GM12878 (cell line): Measurements from ENCODE around the gene MFSD6. TPM values are rescaled to one million over a fixed set of nuclear protein-coding genes. Genes with fewer than 3 reads are reported as not detected.

Experiments
- ATAC-seq: fragments of 200-7000 bp; cut with Tn5 transposase; 3 replicates; pipeline ENCODE4 v1.9.1; 2020; ENCODE audit warnings: mild to moderate bottlenecking, moderate library complexity
- BruUV-seq: library from RNA; stranded (reverse); fragments of 400-500 nt; replicated peaks from 2 replicates; lab custom pipeline; 2021; lab: Mats Ljungman, UMichigan
- CTCF ChIA-PET: fragments of 300-600 bp; sonication (Branson Sonifier 250); formaldehyde crosslinking; extraction: SDS; loops from one replicate; lab custom pipeline; 2021; ENCODE audit warnings: inconsistent platforms; lab: Yijun Ruan, JAX
- POLR2A ChIA-PET: fragments of 350-600 bp; formaldehyde crosslinking; extraction: SDS; loops from one replicate; lab custom pipeline; 2021; ENCODE audit warnings: inconsistent platforms; lab: Charles Lee
- RAD21 ChIA-PET: fragments of 300-600 bp; sonication (Branson Sonifier 250); formaldehyde crosslinking; loops from one replicate; lab custom pipeline; 2023; ENCODE audit warnings: antibody characterized with exemption; ENCODE audit not compliant: unreplicated experiment; lab: Charles Lee
- SMC1A ChIA-PET: fragments of 300-600 bp; sonication (Branson Sonifier 250); formaldehyde crosslinking; loops from one replicate; lab custom pipeline; 2023; ENCODE audit not compliant: unreplicated experiment, uncharacterized antibody; lab: Charles Lee
- DNase-seq: peaks from one replicate; pipeline ENCODE4 v3.0.0-alpha.2; 2011; ENCODE audit warnings: low read depth, low spot score
- FAIRE-seq: peaks from 3 replicates; lab custom pipeline; 2011; peaks lifted over from hg19 to GRCh38; lab: Jason Lieb, UNC
- H2AFZ ChIP-seq: 2 replicates; pipeline ENCODE4 v1.6.0; 2011; ENCODE audit warnings: low read depth, low read length, control low read depth; ENCODE audit not compliant: control insufficient read depth
- H3K27ac ChIP-seq: 2 replicates; pipeline ENCODE4 v1.5.1; 2011; ENCODE audit warnings: control low read depth; ENCODE audit not compliant: control insufficient read depth, insufficient read depth
- H3K27me3 ChIP-seq, 2 experiments: replicated peaks in 1 of 2; 2 replicates each; pipeline versions ENCODE4 v1.6.0 to v1.6.1; 2011; ENCODE audit warnings: low read length in 1 of 2; ENCODE audit not compliant: control insufficient read depth in 2 of 2, insufficient read depth in 2 of 2
- H3K36me3 ChIP-seq, 2 experiments: 2 replicates each; pipeline ENCODE4 v1.5.1; 2011; ENCODE audit warnings: low read length in 1 of 2; ENCODE audit not compliant: control insufficient read depth in 2 of 2, insufficient read depth in 2 of 2
- H3K4me1 ChIP-seq: 2 replicates; pipeline ENCODE4 v1.6.1; 2011; ENCODE audit warnings: mild to moderate bottlenecking, low read length, moderate library complexity, mixed read lengths; ENCODE audit not compliant: control insufficient read depth, insufficient read depth
- H3K4me2 ChIP-seq: 2 replicates; pipeline ENCODE4 v1.6.0; 2011; ENCODE audit warnings: control low read depth; ENCODE audit not compliant: control insufficient read depth, insufficient read depth
- H3K4me3 ChIP-seq: fragments of 200-600 bp; sonication (generic); 2 replicates; pipeline ENCODE4 v1.5.1; 2016
- H3K79me2 ChIP-seq: 2 replicates; pipeline ENCODE4 v1.6.0; 2011; ENCODE audit warnings: low read length; ENCODE audit not compliant: control insufficient read depth, insufficient read depth
- H3K9ac ChIP-seq: 2 replicates; pipeline ENCODE4 v1.8.0; 2011; ENCODE audit warnings: low read length, control low read depth, mixed read lengths; ENCODE audit not compliant: control insufficient read depth, insufficient read depth
- H3K9me3 ChIP-seq: replicated peaks from 3 replicates; pipeline ENCODE4 v1.5.1; 2011; ENCODE audit warnings: mild to moderate bottlenecking, low read length; ENCODE audit not compliant: control insufficient read depth, insufficient read depth
- H4K20me1 ChIP-seq: 2 replicates; pipeline ENCODE4 v1.6.0; 2011; ENCODE audit not compliant: control insufficient read depth, insufficient read depth
- ATF2 ChIP-seq: IDR thresholded peaks from 2 replicates; pipeline ENCODE4 v1.6.1; 2012; ENCODE audit warnings: low read length, inconsistent platforms
- CREB1 ChIP-seq: IDR thresholded peaks from 2 replicates; pipeline ENCODE4 v1.6.1; 2012; ENCODE audit warnings: low read depth, mild to moderate bottlenecking, inconsistent platforms
- CREM ChIP-seq: IDR thresholded peaks from 2 replicates; pipeline ENCODE4 v1.6.1; 2014; ENCODE audit warnings: antibody characterized with exemption, low read depth
- E2F4 ChIP-seq: IDR thresholded peaks from 2 replicates; pipeline ENCODE4 v1.6.1; 2012; ENCODE audit warnings: low read depth, low read length, improper control_type of control experiment
- EZH2 ChIP-seq: IDR thresholded peaks from 2 replicates; pipeline ENCODE4 v1.6.1; 2012; ENCODE audit warnings: low read depth, mild to moderate bottlenecking, control low read depth, inconsistent platforms, low read length, borderline replicate concordance; ENCODE audit not compliant: control insufficient read depth
- GABPA ChIP-seq: IDR thresholded peaks from 2 replicates; pipeline ENCODE4 v1.6.1; 2014; ENCODE audit warnings: antibody characterized with exemption, low read depth, mild to moderate bottlenecking, inconsistent platforms
- MEF2A ChIP-seq: IDR thresholded peaks from 2 replicates; pipeline ENCODE4 v1.6.1; 2011; ENCODE audit warnings: low read depth, mild to moderate bottlenecking, low read length, moderate library complexity; ENCODE audit not compliant: insufficient read depth
- MTA3 ChIP-seq: IDR thresholded peaks from 2 replicates; pipeline ENCODE4 v1.6.1; 2012; ENCODE audit warnings: low read length, inconsistent platforms, borderline replicate concordance
- MXI1 ChIP-seq: fragments of 150-350 bp; IDR thresholded peaks from 2 replicates; pipeline ENCODE4 v1.6.1; 2011; ENCODE audit warnings: low read depth, mild to moderate bottlenecking, inconsistent platforms, low read length, improper control_type of control experiment
- MYC ChIP-seq: IDR thresholded peaks from 2 replicates; pipeline ENCODE4 v1.6.1; 2011; ENCODE audit warnings: mild to moderate bottlenecking, low read length, moderate library complexity, inconsistent platforms; ENCODE audit not compliant: insufficient read depth, insufficient replicate concordance, insufficient read length, severe bottlenecking
- NFXL1 ChIP-seq: fragments of 450-650 bp; IDR thresholded peaks from 2 replicates; pipeline ENCODE4 v1.6.1; 2017; ENCODE audit warnings: antibody characterized with exemption, mild to moderate bottlenecking, borderline replicate concordance
- POU2F2 ChIP-seq: IDR thresholded peaks from 3 replicates; pipeline ENCODE4 v1.6.1; 2011; ENCODE audit warnings: low read depth, mild to moderate bottlenecking, low read length, borderline replicate concordance
- RFX5 ChIP-seq: IDR thresholded peaks from 2 replicates; pipeline ENCODE4 v1.6.1; 2011; ENCODE audit warnings: low read depth, low read length, improper control_type of control experiment
- RUNX3 ChIP-seq: IDR thresholded peaks from 2 replicates; pipeline ENCODE4 v1.6.1; 2012; ENCODE audit warnings: low read length, inconsistent platforms
- SMC3 ChIP-seq: IDR thresholded peaks from 2 replicates; pipeline ENCODE4 v1.6.1; 2011; ENCODE audit warnings: low read length, improper control_type of control experiment, borderline replicate concordance
- ZBED1 ChIP-seq: IDR thresholded peaks from 2 replicates; pipeline ENCODE4 v1.6.1; 2016; ENCODE audit warnings: borderline replicate concordance
- WGBS: methylation state at CpG from one replicate; pipeline ENCODE4 v1.1.6; 2016; ENCODE audit warnings: low lambda C conversion rate; ENCODE audit not compliant: insufficient replicate concordance, insufficient coverage; ENCODE audit errors: missing lambda C conversion rate; 5-methylcytosine and 5-hydroxymethylcytosine counted together
- in situ Hi-C: fragments of 300-500 bp; cut with MboI; formaldehyde crosslinking; loops from 9 replicates; pipeline ENCODE4 v1.14.3; 2018; ENCODE audit warnings: mixed read lengths
- intact Hi-C: fragments of 100-400 bp; cut with micrococcal nuclease; formaldehyde crosslinking; loops from one replicate; pipeline ENCODE4 v1.14.2; 2022; ENCODE audit not compliant: unreplicated experiment
- polyA plus RNA-seq, 11 experiments: library from polyadenylated mRNA; depleted of rRNA in 4 of 11; unstranded in 6 of 11; stranded (reverse) in 5 of 11; fragments of >200 nt; fragmentation: Nextera tagmentation in 4 of 11; fragmentation: Illumina TruSeq in 1 of 11; extraction: Ambion mirVana in 4 of 11; extraction: Trizol in 1 of 11; gene quantifications; 1 replicate in 1 of 11; 2 replicates in 10 of 11; pipeline versions ENCODE4 v1.2.1 to v1.2.3, GENCODE V29; 2011 to 2016; ENCODE audit warnings: inconsistent platforms in 2 of 11, missing spikeins in 2 of 11, low read depth in 1 of 11
- total RNA-seq, 4 experiments: library from RNA; depleted of rRNA in 3 of 4; stranded (reverse); fragments of >200 nt in 3 of 4; fragmentation: Illumina TruSeq in 1 of 4; extraction: Trizol in 1 of 4; gene quantifications; 2 replicates each; pipeline versions ENCODE4 v1.2.1 to v1.2.3, GENCODE V29; 2013 to 2021

The MFSD6 gene
- total and polyA plus RNA-seq, 10 of the 15 experiments (the other 5 are each of a cell fraction or from before 2014, with no cell fraction given): 6.7 to 42.6 (median 24.2) TPM

GRCh38 chr2:190417045-190417842, 9.1 kb downstream of the MFSD6 start:
- ChIA-PET POLR2A (no interaction called here), SMC1A (interaction anchor here (0.7 to 4.6 kb wide), 3 partner anchors 16 to 206 kb away, joined by 3 to 21 read pairs (median 4); no protein-coding TSS in a partner anchor)
- in situ Hi-C loops: no loop called here
- 89% methylated on average over 9 of the region's 9 CpGs for WGBS
- TF ChIP-seq MYC: no peak
- TF ChIP-seq MXI1: no peak
- no peak for TF ChIP-seq POU2F2
- TF ChIP-seq ZBED1: no peak
- no peak for TF ChIP-seq CREM
- no peak for TF ChIP-seq SMC3
- TF ChIP-seq EZH2: no peak
- no peak for TF ChIP-seq MEF2A
- TF ChIP-seq RUNX3: no peak
- no peak for TF ChIP-seq RFX5
- TF ChIP-seq GABPA: no peak
- no peak for TF ChIP-seq ATF2
- no peak for TF ChIP-seq E2F4
- no peak for TF ChIP-seq MTA3
- TF ChIP-seq NFXL1: no peak
- TF ChIP-seq CREB1: no peak
- TF ChIP-seq, all 136 proteins: peak for 0
- ATAC-seq: no peak
- H3K4me1 ChIP-seq: peaks cover 13% of the 10 kb centered on the region
- no peak overlapping the region for H3K9ac ChIP-seq
- no peaks in the 10 kb centered on the region for H3K27me3 ChIP-seq
- no peak overlapping the region for H3K27ac ChIP-seq
- H3K4me3 ChIP-seq: no peak overlapping the region
- H4K20me1 ChIP-seq: no peaks in the 10 kb centered on the region
- CTCF ChIA-PET: interaction anchor here (1.6 kb wide), 1 partner anchor 16 kb away, joined by 5 read pairs; no protein-coding TSS in a partner anchor
- H2AFZ ChIP-seq: no peak overlapping the region
- H3K9me3 ChIP-seq: no peaks in the 10 kb centered on the region
- intact Hi-C loops: no loop called here
- no peak overlapping the region for H3K4me2 ChIP-seq
- DNase-seq: no peak
- peaks cover 24% of the 10 kb centered on the region for H3K79me2 ChIP-seq
- FAIRE-seq: no peak
- RAD21 ChIA-PET: no interaction called here
- 0 out of 4 replicates have a peak, but pooled peaks cover 0 to 2% of the 10 kb centered on the region in 2 experiments for H3K36me3 ChIP-seq
- no TSS peak for BruUV-seq
